Neural progenitor cell (in vitro differentiated cells): ENCODE measurements around the gene RERE.

Source experiments
- EZH2 ChIP-seq: fragments of 200-600 bp; sonication (generic); IDR thresholded peaks from 2 replicates; pipeline ENCODE4 v1.6.1; 2017; ENCODE audit warnings: antibody characterized with exemption, mild to moderate bottlenecking, moderate library complexity
- TF ChIP-seq, protein P1 (sequence below): fragments of 200-600 bp; sonication (generic); IDR thresholded peaks from 2 replicates; pipeline ENCODE4 v1.5.1; 2017; ENCODE audit warnings: antibody characterized with exemption, mild to moderate bottlenecking

DNA sequence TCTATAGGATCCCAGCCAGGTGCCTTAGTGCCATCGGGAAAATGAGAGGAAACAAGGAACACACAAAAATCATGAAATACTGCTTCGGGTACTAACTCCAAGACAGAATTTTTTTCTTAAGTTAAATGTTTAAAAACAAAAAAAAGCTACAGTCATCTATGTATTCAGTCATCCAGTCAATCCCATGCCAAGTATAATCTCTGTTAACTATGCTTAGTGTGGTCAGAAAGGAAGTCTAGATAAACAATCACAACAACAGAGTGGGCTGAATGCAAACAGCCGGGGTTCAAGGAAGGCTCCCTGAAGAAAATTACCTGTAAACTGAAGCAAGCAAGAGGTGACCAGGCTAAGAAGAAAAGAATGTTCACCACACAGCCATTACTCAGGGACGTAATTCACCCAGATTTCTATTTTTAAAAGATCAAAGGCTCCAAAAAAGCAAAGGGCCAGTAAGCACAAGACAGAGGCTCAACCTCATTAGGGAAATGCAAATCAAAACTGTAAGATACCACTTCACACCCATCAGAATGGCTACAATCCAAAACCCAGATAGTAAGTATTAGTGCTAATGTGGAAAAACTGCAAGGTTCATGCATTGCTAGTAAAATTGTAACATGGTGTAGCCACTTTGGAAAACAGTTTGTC lies 53.0 kb downstream of the RERE start:
- TF ChIP-seq, protein P1, sequence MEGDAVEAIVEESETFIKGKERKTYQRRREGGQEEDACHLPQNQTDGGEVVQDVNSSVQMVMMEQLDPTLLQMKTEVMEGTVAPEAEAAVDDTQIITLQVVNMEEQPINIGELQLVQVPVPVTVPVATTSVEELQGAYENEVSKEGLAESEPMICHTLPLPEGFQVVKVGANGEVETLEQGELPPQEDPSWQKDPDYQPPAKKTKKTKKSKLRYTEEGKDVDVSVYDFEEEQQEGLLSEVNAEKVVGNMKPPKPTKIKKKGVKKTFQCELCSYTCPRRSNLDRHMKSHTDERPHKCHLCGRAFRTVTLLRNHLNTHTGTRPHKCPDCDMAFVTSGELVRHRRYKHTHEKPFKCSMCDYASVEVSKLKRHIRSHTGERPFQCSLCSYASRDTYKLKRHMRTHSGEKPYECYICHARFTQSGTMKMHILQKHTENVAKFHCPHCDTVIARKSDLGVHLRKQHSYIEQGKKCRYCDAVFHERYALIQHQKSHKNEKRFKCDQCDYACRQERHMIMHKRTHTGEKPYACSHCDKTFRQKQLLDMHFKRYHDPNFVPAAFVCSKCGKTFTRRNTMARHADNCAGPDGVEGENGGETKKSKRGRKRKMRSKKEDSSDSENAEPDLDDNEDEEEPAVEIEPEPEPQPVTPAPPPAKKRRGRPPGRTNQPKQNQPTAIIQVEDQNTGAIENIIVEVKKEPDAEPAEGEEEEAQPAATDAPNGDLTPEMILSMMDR, result no peak
- no peak for TF ChIP-seq EZH2
